Activated CD4-positive, alpha-beta T cell treated with anti-CD3 and anti-CD28 coated beads for 24 hours (primary cell): Measurements from ENCODE around the gene TNFSF13B.
"Not testable (repeated sequence)": the region's sequence is repeated elsewhere in the genome, so short reads cannot be mapped to it uniquely, and the experiment has no call there.

Source experiments
- DNase-seq, 2 donors: peaks; one replicate each; pipeline ENCODE4 v3.0.0-alpha.2; 2020; ENCODE audit warnings: low read depth in 2 of 2

The TNFSF13B gene, protein sequence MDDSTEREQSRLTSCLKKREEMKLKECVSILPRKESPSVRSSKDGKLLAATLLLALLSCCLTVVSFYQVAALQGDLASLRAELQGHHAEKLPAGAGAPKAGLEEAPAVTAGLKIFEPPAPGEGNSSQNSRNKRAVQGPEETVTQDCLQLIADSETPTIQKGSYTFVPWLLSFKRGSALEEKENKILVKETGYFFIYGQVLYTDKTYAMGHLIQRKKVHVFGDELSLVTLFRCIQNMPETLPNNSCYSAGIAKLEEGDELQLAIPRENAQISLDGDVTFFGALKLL

DNA sequence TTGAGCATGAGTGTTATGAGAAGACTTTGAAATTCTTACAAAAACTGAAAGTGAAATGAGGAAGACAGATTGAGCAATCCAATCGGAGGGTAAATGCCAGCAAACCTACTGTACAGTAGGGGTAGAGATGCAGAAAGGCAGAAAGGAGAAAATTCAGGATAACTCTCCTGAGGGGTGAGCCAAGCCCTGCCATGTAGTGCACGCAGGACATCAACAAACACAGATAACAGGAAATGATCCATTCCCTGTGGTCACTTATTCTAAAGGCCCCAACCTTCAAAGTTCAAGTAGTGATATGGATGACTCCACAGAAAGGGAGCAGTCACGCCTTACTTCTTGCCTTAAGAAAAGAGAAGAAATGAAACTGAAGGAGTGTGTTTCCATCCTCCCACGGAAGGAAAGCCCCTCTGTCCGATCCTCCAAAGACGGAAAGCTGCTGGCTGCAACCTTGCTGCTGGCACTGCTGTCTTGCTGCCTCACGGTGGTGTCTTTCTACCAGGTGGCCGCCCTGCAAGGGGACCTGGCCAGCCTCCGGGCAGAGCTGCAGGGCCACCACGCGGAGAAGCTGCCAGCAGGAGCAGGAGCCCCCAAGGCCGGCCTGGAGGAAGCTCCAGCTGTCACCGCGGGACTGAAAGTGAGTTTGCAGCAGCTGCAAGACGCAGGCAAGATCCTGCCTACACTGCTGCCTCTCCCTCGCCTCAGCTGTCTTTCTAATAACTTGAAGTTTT, at the start of gene TNFSF13B:
Gene TNFSF13B (plus strand): TSS at position 118 of the 728 bp plus-strand sequence. CDS start 178 bp downstream, at position 296.
- DNase-seq, result peak; percentile 15 to 27

DNA sequence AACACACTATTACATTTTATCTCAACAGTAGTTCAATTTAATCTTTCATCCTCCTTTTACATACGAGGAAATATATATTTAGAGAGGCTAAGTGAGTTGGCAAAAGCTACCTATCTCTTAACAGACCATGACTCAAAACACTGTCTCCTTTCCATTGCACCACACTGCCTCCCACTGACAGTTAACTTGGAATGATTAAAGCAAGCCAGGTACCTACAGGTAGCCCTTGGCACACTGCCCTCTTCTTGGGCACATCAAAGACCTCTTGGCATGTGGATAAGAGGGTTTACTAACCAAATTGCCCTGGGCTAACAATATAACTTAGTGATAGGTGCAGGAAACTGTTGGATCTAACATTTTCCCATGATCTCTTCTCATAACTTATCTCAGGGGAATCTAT, 49.5 kb upstream of the TNFSF13B start:
- no peak for DNase-seq

DNA sequence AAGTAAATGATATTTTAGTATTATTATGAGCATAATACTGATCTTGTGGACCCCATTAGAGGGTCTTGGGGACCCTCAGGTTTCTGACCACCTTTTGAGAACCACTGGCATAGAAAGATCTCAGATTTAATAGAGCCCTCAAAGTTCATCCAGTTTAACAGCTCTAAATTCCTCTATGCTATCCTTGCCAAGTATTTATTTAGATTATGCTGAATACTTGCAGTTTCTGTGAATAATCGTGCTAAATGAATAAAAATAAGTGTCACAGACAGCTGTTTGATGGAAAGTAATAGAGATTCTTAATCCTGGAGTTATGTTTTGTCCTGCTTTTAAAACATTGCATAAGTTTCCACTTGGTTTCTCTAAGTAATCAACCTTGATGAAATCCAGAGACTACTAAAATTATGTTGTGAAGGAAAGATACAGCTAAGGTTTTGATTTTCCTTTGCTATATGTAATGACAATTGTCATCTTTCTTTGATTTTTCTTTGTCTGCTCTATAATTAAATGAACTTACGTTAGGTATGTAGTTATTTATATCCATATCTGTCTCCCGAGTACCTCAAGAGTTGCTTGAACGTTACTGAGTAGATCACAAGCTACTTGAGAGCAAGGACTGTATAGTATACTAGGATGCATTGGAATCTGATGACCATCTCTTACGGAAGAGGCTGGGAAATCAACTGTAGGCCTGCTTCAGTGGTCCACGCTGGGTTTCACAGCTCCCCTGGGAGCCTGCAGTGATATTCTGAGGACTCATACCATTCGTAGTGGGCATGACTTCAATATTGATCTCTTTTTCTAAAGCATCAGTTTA, 45.6 kb upstream of the TNFSF13B start:
- DNase-seq, result no peak

DNA sequence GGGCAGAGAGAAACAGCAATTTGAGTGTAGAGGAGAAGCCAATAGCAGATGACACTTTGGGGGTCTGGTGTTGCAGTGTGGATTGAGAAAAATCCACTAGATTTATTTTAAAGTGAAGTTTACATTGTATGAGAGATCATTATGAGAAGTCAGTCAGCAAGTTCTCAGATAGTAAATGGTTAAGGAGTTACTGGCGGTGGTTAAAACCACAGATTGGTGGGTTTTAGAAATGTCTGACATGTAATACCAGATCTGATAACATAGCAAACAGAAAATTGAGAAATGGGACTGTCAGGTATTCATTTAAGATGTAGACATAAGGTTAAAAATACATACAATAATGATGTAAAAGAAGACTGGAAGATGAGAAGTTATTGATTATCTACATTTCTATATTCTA, 44.1 kb upstream of the TNFSF13B start:
- DNase-seq, result no peak

DNA sequence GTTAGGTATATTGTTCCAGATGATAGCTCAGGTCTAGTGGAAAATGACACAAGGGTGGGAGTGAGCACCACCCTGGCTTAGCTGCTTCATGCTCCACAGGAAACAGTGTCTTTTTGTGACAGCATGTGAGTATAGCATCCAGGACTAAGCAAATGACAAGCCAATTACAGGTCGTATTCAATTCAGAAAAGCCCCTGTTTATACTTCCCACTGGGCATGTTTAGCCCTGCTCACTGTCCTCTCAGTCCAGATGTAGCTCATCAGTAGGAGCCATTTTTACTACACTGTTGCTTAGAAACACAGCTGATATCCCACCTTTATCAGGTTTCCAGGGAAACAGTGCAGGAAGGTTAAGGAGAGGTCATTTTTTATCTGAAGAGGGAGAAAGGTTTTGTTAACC, 43.3 kb upstream of the TNFSF13B start:
- DNase-seq, result no peak

DNA sequence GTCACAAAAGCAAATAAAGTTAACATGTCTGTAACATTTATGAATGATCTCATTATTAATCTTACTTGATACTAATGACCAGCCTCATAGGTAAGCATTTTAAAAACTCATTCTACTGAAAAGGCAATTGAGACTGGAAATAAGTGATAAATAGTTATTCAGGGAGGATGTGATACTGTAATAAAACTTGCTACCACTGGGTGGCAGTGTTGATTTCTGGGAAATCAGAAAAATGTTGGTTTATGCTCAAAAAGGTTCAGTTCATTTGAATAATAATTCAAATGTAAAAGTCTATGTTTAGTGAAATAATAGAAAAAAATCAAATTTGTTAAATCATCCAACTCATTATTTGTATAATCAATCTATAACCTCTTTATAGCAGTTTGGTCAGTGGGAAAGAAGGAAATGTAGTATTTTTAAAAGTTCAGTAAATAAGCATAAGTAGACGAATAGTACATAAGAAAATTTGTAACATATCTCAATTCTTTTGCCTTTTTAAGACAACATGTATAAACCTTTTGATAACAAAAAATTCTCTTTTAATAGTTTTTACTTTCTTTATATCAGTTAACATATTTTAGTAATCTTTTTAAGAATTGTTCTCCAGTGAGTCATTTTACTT, 41.8 kb upstream of the TNFSF13B start:
- peak in 1 of 2 donors; percentile 40 for DNase-seq

DNA sequence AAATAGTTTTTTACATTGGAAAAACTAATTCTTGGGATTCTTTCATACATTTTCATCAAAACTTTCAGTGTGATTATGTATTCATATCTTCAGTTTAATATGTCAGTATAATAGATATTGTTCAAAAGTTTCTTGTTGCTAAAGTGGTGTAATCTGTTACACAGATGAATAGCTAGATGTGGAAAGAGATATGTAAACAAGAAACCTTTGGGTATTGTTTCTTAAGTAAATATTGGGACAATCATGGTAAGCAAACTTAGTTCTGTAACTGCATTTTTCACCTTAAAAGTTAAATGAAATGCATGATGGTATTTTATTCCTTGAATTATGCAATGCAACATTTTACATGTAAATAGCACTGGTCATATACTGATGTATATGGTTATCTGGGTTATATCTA, 39.1 kb upstream of the TNFSF13B start:
- DNase-seq, result no peak

DNA sequence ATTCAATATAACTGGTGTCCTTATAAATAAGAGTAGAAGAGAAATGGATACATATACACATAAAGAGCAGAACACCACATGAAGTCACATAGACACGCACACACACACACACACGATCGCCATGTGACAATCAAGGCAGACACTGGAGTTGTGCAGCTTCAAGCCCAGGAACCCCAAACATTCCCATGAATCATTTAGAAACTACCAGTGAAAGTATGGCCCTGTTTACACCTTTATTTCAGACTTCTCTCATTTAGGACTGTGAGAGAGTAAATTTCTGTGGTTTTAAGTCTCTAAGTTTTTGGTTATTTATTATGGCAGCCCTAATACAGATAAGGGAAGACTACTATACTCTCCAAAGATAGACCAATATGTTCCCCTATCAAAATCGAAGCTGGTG, 20.4 kb upstream of the TNFSF13B start:
- no peak for DNase-seq

DNA sequence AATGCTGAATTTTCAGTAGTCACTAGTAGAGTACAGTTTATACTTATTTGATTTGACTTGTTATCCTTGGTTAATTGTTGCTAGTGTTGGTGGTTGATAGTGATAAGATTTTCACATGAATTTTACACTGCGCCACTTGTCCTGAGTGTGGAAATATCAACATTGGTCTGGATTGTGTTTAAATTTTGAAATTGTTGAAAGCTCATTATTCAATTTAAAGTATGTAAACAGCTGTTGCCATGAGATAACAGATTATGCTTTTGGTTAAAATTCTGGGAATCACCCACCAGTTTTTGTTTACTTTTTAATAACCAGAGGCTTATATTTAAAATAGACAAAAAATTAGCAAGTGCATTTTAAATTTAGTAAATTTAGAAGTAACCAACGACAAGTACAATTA, 12.3 kb upstream of the TNFSF13B start:
- no peak for DNase-seq

DNA sequence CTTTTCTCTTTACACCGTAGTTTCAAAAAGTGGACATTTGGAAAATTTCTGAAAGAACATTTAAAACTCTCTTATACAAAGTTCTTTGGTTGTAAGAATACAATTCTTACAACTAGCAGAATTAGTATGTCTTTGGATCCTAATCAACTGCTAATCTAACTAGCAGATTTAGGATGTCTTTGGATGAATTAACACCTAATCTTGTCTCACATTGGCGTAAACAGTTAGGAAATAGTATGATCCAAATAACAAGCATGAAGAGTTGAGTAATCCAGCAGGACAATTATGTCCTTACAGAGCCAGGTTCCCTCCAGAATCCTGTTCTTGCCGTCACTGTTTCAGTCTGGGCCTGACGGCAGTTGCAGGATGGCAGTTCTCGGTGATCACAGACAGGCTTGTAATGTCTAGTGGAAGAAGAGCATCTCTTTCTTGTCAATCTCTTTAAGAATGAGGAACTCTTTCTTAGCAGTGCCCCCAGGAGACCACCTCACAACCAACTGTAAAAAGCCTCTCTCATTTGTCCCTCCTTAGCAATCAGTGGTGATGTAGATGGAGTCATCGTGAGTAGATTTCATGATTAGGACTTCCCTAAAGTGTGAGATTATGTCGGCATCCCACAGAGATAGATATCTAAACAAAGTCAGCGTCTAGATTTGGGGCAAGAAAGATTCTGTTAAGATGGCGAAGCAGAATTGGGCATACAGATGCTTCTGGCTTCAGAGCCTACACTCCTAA, 5.7 kb upstream of the TNFSF13B start:
- no peak for DNase-seq

DNA sequence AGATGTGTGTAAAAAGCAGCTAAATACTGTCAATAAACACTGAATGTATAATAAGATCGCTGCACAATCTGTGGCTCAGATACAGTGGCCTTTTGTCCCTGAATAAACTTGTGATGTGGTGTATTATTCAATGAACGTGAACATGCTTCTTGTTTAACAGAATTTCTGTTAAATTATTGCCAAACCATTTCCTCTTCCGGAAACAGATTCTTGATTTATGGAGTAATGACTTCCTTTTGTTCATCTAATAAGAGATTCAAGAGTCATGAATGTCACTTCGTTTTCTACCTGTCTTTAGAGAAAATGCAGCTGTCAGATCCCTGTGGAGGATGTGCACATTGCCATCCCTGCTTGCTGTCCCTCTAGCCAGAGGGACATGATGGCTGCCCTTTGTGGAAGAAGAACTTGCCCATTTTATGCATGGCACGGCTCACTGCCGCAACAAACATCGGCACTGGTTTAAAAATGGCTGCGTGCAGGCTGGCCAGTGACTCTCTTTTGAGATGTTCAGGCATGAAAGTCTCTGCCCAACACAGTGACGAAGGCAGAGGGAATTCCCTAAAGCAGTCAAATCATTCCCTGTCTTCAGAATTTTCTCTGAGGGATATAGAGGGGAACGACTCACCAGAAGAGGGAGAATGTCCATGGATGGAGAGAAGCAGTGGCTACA, 3.1 kb upstream of the TNFSF13B start:
- DNase-seq, result no peak

DNA sequence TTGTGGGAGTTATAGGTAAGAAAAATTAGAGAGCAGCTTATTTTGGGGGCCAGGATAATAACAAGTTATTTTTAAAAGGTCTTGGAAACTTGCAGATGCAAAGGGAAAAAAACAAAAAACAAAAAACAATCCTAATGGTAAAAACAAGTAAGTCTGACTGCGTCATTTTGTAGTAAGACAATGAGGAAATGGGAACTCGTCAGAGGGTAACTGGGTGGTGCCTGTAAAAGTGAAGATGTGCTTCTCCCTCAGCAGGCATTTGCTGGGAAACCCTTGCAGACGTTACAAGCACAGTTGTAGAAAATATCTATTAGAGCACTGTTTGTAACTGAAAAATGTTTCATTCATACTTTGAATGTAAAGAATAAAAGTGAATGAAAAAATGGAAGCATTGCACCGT, 2.2 kb upstream of the TNFSF13B start:
- DNase-seq, result no peak

DNA sequence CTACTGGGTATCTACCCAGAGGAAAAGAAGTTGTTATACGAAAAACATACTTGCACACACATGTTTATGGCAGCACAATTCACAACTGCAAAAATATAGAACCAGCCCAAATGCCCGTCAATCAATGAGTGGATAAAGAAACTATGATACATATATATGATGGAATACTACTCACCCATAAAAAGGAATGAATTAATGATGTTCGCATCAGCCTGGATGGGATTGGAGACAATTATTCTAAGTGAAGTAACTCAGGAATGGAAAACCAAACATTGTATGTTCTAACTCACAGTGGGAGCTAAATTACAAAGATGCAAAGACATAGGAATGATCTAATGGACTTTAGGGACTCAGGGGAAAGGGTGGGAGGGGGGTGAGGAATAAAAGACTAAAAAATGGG, 1.7 kb upstream of the TNFSF13B start:
- not testable (repeated sequence) for DNase-seq

DNA sequence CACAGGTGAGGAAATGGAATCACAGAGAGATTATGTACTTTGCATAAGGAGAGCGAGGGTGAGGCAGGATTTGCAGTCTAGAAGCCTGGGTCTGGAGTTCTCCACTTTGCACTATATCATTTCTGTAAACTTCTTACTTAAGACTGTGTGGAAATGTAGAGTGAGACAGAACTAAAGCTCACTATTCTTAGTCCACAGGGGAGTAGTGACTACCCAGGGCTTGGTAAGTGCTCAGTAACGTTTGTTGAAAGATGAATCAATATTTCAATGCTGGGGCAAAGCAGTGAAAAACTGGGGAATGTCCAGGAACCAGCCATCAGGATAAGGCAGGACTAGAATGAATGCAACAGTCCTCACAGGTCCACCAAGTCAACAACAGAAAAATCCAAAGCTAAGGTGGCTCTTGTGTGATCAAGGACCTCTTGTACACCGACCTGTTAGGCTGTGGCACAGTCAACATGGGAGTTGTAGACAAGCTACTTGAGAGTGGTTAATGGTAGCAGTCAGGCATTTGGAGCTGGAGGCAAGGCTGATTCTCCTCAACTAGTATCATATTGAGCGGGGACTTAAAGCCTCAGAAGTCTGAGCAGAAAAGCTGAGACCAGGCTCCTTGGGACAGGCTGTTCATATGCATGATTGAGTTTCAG, 929 bp upstream of the TNFSF13B start:
- no peak for DNase-seq

DNA sequence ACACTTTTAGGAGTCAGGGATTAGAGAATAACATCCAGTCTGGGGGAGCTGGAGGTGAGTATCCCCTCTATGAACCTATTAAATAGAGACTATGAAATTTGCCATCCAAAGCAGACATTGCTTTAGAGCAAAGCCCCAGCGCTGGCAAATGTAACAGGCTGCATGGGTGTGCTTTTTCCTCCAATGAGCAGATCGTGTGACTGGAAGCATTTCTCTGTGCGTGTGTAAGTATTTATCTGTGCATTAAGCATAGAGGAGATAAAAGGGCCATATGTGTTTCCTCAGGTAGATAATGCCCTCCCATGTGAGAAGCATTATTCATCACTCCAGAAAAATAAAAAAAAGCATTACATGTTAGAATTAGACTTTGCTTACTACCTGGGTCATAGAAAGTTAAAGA, 924 bp downstream of the TNFSF13B start:
- no peak for DNase-seq

DNA sequence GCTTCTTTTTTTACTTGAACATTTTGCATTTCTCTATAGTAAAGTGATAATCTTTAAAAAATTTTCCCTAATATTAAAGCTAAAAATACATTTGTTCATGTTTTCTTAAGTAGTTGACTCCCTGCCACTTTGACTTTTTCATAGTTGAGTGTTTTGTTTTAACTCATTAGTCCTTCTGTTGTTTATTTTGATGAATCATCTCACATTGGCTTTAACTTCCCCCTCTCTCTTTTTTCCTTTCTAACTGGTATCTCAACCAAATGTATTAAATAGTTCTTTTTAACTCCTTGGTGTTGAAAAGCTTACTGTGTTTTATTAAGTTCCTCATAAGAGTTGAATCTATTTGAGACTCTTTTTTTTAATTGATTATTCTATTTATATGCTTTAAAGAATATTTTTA, 2.8 kb downstream of the TNFSF13B start:
- DNase-seq, result no peak

DNA sequence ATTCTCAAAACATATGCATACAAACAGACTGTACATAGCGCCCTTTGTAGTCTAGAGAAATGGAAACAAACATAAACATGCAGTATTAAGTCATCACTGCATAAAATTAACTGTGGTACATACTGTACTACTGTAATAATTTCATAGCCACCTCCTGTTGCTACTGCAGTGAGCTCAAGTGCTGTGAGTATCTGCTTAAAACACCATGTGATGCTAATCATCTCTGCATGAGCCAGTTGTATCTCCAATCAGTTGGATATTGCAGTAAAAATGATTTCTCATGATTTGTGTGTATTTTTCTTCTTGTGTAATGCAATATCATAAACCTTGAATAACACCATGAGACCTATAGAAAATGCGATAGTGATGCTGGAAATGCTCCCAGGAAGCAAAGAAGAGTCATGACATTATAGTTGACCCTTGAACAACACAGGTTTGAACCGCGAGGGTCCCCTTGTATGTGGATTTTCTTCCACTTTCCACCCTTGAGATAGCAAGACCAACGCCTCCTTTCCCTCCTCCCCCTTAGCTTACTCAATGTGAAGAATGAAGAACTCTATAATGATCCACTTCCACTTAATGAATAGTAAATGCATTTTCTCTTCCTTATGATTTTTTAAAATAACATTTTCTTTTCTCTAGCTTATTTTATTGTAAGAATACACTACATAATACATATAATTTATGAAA, 4.1 kb downstream of the TNFSF13B start:
- no peak for DNase-seq

DNA sequence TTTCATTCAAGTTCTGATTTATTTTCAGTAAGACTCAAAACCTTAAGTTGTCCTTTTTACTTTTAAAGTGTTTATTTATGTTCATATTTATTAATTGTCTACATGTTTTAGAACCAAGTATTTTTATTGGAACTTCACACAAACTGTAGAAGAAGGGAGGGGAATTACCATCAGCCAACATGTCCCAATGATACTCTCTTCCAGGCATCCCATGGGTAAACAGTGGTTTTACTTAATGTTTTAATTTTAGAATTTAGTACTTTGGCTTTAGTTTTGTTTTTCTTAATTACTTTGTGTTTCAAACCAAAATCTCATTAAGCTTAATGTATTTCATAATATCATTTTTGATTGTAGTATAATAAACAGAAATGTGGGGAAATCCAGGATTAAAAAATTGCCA, 5.2 kb downstream of the TNFSF13B start:
- DNase-seq, result no peak

DNA sequence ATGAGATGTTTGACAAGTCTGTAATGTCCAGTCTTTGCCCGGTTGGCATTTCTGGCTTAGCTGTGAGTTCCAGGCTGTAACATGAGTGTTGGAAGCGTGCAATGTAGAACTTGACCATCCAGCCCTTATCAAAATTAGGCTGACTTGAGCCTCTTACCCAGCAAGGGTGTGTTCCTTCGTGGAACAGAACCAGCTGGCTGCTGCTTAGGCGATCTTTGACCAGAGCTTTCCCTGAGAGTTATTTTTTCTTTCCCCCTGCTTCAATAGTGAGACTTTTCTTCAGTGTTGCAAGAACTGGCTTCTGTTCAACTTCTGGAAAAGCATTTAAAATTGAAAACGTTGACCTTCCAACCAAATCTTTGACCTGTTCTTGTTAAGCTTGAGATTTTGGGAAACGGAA, 6.5 kb downstream of the TNFSF13B start:
- no peak for DNase-seq

DNA sequence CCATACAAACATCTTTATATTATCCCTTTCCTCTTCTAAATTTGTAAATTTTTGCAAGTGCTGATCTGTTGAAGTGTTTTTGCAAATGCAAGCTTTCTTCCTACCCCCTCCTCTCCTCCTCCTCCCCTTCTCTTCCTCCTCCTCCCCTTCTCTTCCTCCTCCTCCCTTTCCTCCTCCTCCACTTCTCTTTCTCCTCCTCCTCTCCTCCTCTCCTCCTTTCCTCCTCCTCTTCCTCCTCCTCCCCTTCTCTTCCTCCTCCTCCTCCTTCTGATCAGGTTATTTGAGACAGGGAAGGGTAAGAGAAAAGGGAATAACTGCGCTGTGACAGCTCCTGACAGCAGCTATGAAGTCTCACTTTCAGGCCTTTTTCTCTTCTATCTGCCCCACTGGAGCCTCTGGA, 8.9 kb downstream of the TNFSF13B start:
- no peak for DNase-seq
